ENCODE data around the gene PDE6C.

Gene PDE6C

DNA sequence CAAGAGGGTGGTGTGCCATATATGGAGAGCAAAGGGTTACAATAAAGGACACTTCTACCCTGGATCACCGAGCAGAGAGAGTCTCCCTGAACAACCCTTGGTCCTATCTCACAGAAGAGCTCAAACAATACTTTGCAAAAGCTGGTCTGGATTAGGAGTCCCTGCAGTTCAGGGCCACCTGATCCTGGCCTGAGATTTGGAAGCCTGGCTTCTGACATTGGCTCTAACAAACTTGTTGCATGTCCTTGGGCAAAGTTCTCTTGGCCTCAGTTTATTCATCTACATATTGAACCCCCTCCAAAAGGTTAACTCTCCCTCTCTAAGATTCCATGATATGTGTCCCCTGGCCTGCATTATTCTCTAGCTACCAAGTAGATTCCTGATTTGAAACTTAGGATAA is 13.0 kb upstream of the PDE6C start:
- no peak for TF ChIP-seq CREB1 (IDR thresholded peaks at IDR 0.05; ENCODE audit: low read depth)
- TF ChIP-seq EGR1 (IDR thresholded peaks at IDR 0.05): no peak
- no peak for TF ChIP-seq REST (IDR thresholded peaks at IDR 0.05; ENCODE audit: low read depth)
- no peak for TF ChIP-seq EP300 (IDR thresholded peaks at IDR 0.05; ENCODE audit: borderline replicate concordance)
- TF ChIP-seq, protein P1, sequence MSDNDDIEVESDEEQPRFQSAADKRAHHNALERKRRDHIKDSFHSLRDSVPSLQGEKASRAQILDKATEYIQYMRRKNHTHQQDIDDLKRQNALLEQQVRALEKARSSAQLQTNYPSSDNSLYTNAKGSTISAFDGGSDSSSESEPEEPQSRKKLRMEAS (IDR thresholded peaks at IDR 0.05): no peak
- TF ChIP-seq ZBTB7A (IDR thresholded peaks at IDR 0.05; ENCODE audit: low read depth): no peak
- no peak for TF ChIP-seq YY1 (IDR thresholded peaks at IDR 0.05; ENCODE audit: low read depth)
- TF ChIP-seq TEAD4 (IDR thresholded peaks at IDR 0.05): no peak
- TF ChIP-seq NFIC (IDR thresholded peaks at IDR 0.05): no peak
- no peak for TF ChIP-seq CEBPB (IDR thresholded peaks at IDR 0.05)
- no peak for TF ChIP-seq FOXM1 (IDR thresholded peaks at IDR 0.05; ENCODE audit: borderline replicate concordance, low read depth)
- no peak for TF ChIP-seq RAD21 (IDR thresholded peaks at IDR 0.05; ENCODE audit: low read depth)
- no peak for TF ChIP-seq TCF12 (IDR thresholded peaks at IDR 0.05; ENCODE audit: low read depth)
- no peak for TF ChIP-seq TAF1 (IDR thresholded peaks at IDR 0.05; ENCODE audit: low read depth)
- TF ChIP-seq, protein P2, sequence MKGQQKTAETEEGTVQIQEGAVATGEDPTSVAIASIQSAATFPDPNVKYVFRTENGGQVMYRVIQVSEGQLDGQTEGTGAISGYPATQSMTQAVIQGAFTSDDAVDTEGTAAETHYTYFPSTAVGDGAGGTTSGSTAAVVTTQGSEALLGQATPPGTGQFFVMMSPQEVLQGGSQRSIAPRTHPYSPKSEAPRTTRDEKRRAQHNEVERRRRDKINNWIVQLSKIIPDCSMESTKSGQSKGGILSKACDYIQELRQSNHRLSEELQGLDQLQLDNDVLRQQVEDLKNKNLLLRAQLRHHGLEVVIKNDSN (IDR thresholded peaks at IDR 0.05): no peak

DNA sequence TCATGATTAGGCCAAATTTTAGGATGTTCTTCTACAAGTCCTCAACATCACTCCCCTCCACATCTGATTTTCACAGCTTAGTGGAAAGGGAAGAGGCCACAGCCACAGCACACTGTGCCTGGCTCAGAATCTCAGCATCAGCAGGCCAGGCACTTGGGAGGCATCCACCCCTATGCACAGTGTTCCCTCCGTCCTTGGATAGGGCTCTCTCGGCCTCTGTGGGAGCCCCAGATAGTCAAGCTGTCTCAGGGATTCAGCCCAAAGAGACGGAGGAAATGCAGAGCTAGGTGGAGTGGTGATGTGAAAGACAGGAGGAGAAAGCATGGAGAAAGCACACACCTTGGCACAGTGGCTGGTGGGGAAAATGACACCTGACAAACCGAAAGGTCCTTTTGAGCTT is 12.6 kb upstream of the PDE6C start:
- no peak for TF ChIP-seq EP300 (IDR thresholded peaks at IDR 0.05; ENCODE audit: borderline replicate concordance)
- TF ChIP-seq, protein P1 (IDR thresholded peaks at IDR 0.05): no peak
- no peak for TF ChIP-seq TEAD4 (IDR thresholded peaks at IDR 0.05)
- no peak for TF ChIP-seq EGR1 (IDR thresholded peaks at IDR 0.05)
- no peak for TF ChIP-seq TCF12 (IDR thresholded peaks at IDR 0.05; ENCODE audit: low read depth)
- no peak for TF ChIP-seq NFIC (IDR thresholded peaks at IDR 0.05)
- TF ChIP-seq, protein P2 (IDR thresholded peaks at IDR 0.05): no peak
- no peak for TF ChIP-seq ZBTB7A (IDR thresholded peaks at IDR 0.05; ENCODE audit: low read depth)
- TF ChIP-seq TAF1 (IDR thresholded peaks at IDR 0.05; ENCODE audit: low read depth): no peak
- TF ChIP-seq FOXM1 (IDR thresholded peaks at IDR 0.05; ENCODE audit: borderline replicate concordance, low read depth): no peak

DNA sequence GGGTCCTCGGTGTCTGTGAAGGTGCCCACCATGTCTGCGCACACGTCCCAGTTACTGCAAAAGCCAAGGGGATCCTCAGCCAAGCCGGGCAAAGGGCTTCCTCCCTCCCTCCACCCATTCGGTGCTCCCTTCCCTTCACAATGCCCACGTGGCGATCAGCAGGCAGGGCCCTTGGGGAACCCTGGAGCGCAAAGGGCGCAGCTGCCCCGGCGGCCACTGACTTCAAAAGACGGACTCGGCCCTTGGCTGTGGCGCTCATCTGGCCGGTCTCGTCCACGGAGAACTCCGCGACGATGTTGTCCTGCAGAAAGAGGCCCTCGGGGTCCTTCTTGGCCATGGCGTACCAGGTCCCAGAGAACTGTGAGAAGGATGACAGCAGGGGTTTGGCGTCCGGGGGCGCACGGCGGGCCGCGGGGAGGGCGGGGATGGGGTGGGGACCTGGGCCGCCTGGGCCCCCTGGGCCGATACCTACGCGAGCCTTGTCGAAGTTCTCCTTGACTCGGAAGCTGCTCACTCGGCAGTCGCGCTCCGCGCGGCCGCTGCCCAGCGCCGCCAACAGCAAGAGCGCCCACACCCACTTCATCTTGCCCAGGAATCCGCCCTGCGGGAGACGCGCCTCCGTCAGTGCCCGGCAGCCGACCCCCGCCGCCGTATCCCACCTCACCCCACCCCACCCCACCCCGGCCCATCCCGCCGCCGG is 11.7 kb upstream of the PDE6C start:
- no peak for TF ChIP-seq REST (IDR thresholded peaks at IDR 0.05; ENCODE audit: low read depth)
- TF ChIP-seq, protein P1 (IDR thresholded peaks at IDR 0.05): 0 out of 2 replicates have a peak, but pooled peaks have one; percentile 3

DNA sequence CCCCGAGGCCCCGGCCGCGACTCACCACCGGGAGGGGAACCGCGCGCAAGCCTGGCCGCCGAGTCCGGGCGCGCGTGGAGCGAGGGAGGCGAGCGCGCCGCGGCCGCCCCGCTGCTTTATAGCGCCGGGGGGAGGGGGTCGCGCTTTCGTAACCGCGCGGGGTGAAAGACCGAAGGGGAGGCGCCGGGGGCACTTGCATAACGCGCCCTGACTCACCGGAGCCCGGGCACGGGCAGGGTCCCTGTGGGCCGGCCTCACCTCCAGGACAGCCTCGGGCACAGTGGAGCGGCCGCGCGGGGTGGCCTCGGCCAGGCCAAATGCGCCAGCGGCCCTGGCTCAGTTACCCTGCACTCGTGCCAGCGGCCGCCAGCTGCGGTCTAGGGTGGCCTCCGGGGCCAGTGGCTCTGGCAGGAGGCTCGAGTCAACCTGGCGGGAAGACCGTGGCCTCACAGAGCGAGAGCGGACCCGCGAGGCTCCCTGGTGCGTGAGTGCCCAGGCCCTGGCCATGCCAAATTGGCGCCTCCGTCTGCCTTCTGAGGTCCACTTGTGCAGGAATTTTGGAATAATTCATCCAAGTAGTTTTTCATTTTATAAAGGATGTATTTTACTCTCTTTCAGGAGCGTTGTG is 11.1 kb upstream of the PDE6C start, which contains the start of gene RBP4:
RBP4 (minus strand) TSS at position 90 of the 628 bp plus-strand sequence. CDS start 207 bp downstream, outside the sequence.
- TF ChIP-seq, protein P1 (IDR thresholded peaks at IDR 0.05): peak; percentile 62; the same call in 1 of the 2 replicates
- TF ChIP-seq CEBPB (IDR thresholded peaks at IDR 0.05) (peak; percentile 70), TEAD4 (IDR thresholded peaks at IDR 0.05) (no peak), TCF12 (IDR thresholded peaks at IDR 0.05; ENCODE audit: low read depth) (no peak), NFIC (IDR thresholded peaks at IDR 0.05) (peak; percentile 23; the same call in 1 of the 2 replicates), ZBTB7A (IDR thresholded peaks at IDR 0.05; ENCODE audit: low read depth) (peak; percentile 88)
- TF ChIP-seq, protein P2 (IDR thresholded peaks at IDR 0.05): 0 out of 2 replicates have a peak, but pooled peaks have one; percentile 2

DNA sequence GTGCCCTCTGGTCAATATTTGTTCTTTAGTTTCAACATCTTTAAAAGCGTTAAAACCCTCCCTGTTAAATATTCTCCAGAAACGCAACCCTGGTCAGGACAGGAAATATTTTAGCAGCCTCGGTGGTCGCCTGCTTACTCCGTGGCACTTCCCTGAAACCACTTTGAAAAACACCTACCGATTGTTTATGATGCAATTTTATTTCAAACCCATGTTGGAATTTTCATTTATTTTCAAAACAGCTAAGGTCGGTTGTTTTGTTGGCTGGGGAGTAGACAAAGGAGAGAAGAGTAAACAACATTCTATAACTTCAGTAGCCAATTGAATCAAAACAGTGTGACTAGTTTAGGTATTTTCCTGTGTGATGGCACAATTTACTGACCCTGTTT is 10.6 kb upstream of the PDE6C start:
- no peak for TF ChIP-seq TEAD4 (IDR thresholded peaks at IDR 0.05)
- TF ChIP-seq YY1 (IDR thresholded peaks at IDR 0.05; ENCODE audit: low read depth): no peak
- TF ChIP-seq REST (IDR thresholded peaks at IDR 0.05; ENCODE audit: low read depth): no peak
- TF ChIP-seq FOXM1 (IDR thresholded peaks at IDR 0.05; ENCODE audit: borderline replicate concordance, low read depth): no peak
- TF ChIP-seq EP300 (IDR thresholded peaks at IDR 0.05; ENCODE audit: borderline replicate concordance): no peak
- no peak for TF ChIP-seq EGR1 (IDR thresholded peaks at IDR 0.05)
- TF ChIP-seq NFIC (IDR thresholded peaks at IDR 0.05): no peak
- no peak for TF ChIP-seq CEBPB (IDR thresholded peaks at IDR 0.05)
- TF ChIP-seq TAF1 (IDR thresholded peaks at IDR 0.05; ENCODE audit: low read depth): no peak
- TF ChIP-seq CREB1 (IDR thresholded peaks at IDR 0.05; ENCODE audit: low read depth): no peak
- TF ChIP-seq ZBTB7A (IDR thresholded peaks at IDR 0.05; ENCODE audit: low read depth): no peak
- TF ChIP-seq, protein P2 (IDR thresholded peaks at IDR 0.05): no peak
- TF ChIP-seq RAD21 (IDR thresholded peaks at IDR 0.05; ENCODE audit: low read depth): no peak
- no peak for TF ChIP-seq TCF12 (IDR thresholded peaks at IDR 0.05; ENCODE audit: low read depth)
- TF ChIP-seq, protein P1 (IDR thresholded peaks at IDR 0.05): no peak

Data from Ishikawa (cell line).